Left lung (tissue), 14 donors: ENCODE data around the gene MAP1A. TPM values are rescaled to one million over a fixed set of nuclear protein-coding genes. Genes with fewer than 3 reads are reported as not detected.

Source experiments
- ATAC-seq: fragments of 200-7000 bp; cut with Tn5 transposase; one replicate; pipeline ENCODE4 v1.9.1; 2020; ENCODE audit warnings: moderate library complexity
- DNase-seq, 4 donors: peaks; one replicate each; pipeline ENCODE4 v3.0.0-alpha.2; 2013 to 2020
- H3K27ac ChIP-seq, 2 donors: fragments of 200-600 bp; sonication (generic) in 1 of 2; one replicate each; pipeline versions ENCODE4 v1.5.0 to v1.8.0; 2020 to 2021
- H3K27me3 ChIP-seq, 2 donors: fragments of 200-600 bp; sonication (generic) in 1 of 2; one replicate each; pipeline versions ENCODE4 v1.5.0 to v1.8.0; 2020 to 2021
- H3K36me3 ChIP-seq, 2 donors: fragments of 200-600 bp; sonication (generic) in 1 of 2; one replicate each; pipeline versions ENCODE4 v1.5.0 to v1.8.0; 2020 to 2021
- H3K4me1 ChIP-seq, 2 donors: fragments of 200-600 bp; one replicate each; pipeline ENCODE4 v1.8.0; 2021
- H3K4me3 ChIP-seq, 2 donors: fragments of 200-600 bp; sonication (generic) in 1 of 2; one replicate each; pipeline versions ENCODE4 v1.5.0 to v1.8.0; 2020 to 2021; ENCODE audit warnings: mild to moderate bottlenecking in 1 of 2
- H3K9me3 ChIP-seq, 2 donors: fragments of 200-600 bp; sonication (generic) in 1 of 2; one replicate each; pipeline versions ENCODE4 v1.5.0 to v1.8.0; 2020 to 2021
- intact Hi-C, 2 donors: fragments of 100-400 bp; cut with DNase I; formaldehyde crosslinking; loops; one replicate each; pipeline versions ENCODE4 v1.11.2 to v1.14.2; 2022
- long read RNA-seq, 12 donors: library from polyadenylated mRNA in 2 of 12; unstranded in 2 of 12; transcript quantifications; one replicate each; pipeline ENCODE4 v2.0.0 and lab custom pipeline, GENCODE V29; 2019 to 2026
- polyA plus RNA-seq, 6 donors: library from polyadenylated mRNA; unstranded; fragments of 120-200 nt; gene quantifications; one replicate each; pipeline ENCODE4 v1.2.1, GENCODE V29; 2013; ENCODE audit not compliant: insufficient read length in 6 of 6
- total RNA-seq, 2 donors: library from RNA; stranded (reverse); fragmentation: NEBNext Ultra II Directional; extraction: Animal tissue kit (Norgen Biotek cat#: 25700); gene quantifications; one replicate each; pipeline ENCODE4 v1.2.1, GENCODE V29; 2021
- TF ChIP-seq, protein P1 (sequence below), 2 donors: fragments of 200-600 bp; sonication (generic) in 1 of 2; IDR thresholded peaks; one replicate each; pipeline versions ENCODE4 v1.5.0 to v1.8.0; 2021; ENCODE audit warnings: antibody characterized with exemption in 2 of 2
- donor health status: DM: no; HTN: yes; CAD: no.
- donor health status: DM: no; HTN: no; CAD: no.

MAP1A gene
- total RNA-seq, result 10 to 100 TPM; 12.7 to 13.4 TPM
- polyA plus RNA-seq, result 1 to 10 TPM; 6.4 to 9.4 (median 8.5) TPM
- long read RNA-seq, donor 1, partial matches to known transcripts, result 10 of 10 reads
- long read RNA-seq, donor 1, other reads (novel, unspliced or antisense), result 0 of 10 reads
- long read RNA-seq, donor 2, result 0 reads
- long read RNA-seq, donor 3, result 0 reads
- long read RNA-seq, donor 4, partial matches to known transcripts, result 12 of 14 reads
- long read RNA-seq, donor 4, other reads (novel, unspliced or antisense), result 2 of 14 reads
- long read RNA-seq, donor 5, result 0 reads
- long read RNA-seq, donor 6, result 0 reads
- long read RNA-seq, donor 7, result 0 reads
- long read RNA-seq, donor 8, result 0 reads
- long read RNA-seq, donor 9, result 0 reads
- long read RNA-seq, donor 10, partial matches to known transcripts, result 8 of 9 reads
- long read RNA-seq, donor 10, other reads (novel, unspliced or antisense), result 1 of 9 reads
- long read RNA-seq, donor 11, result 0 reads
- long read RNA-seq, donor 12, result 0 reads

DNA sequence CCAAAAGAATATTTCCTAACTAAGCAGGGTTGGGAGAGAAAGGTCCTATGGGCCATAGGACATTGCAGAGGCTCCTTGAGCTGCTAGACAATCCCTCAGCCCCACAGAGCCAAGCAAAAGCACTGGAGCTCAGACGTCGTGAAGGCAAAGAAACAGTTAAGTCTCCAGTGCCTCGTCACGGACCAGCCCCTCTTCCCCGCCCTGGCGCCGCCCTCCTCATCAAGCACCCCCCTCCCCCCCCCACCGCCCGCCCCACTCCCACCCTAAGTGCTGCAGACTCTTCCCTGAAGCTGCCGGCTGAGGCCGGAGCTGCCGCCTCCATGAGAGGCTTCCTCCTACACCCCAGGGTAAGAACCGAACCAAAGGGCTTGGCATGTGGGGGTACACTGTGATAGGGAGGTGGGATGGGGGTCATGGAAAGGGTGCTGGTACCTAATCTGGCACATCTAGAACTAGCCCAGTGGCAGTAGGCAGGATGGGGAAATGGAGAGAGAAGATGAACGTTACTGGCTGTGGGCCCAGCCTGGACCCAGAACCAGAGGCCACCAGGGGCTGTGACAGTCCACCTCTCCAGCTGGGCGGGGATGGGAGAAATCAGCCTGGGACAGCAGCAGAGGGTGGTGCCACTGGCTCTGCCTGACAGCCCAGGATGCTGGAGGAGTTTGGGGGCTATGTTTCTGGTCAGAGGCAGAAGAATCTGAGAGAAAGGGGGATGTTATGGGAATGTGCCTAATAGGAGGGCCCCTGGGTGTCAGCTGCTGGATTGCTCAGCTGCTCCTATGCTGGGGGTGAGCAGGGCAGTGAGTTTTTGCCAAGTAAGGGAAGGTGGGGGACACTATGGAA, at the start of gene MAP1A:
Gene MAP1A, plus strand, starts transcription at position 255 of the 843 bp plus-strand sequence. CDS start 3,866 bp downstream, outside the sequence.
- Histone ChIP-seq H3K27ac (peak within 1 kb of the TSS in 1 of 2 donors; percentile 42), H3K4me1 (peaks cover 0 to 9% of the 10 kb centered on the region in 2 donors), H3K36me3 (no peaks in the 10 kb centered on the region), H3K27me3 (peaks cover 0 to 44% of the 10 kb centered on the region in 2 donors), H3K9me3 (no peaks in the 10 kb centered on the region), H3K4me3 (peak within 1 kb of the TSS; percentile 29 to 32)
- intact Hi-C loops, result no loop called here
- TF ChIP-seq, protein P1, sequence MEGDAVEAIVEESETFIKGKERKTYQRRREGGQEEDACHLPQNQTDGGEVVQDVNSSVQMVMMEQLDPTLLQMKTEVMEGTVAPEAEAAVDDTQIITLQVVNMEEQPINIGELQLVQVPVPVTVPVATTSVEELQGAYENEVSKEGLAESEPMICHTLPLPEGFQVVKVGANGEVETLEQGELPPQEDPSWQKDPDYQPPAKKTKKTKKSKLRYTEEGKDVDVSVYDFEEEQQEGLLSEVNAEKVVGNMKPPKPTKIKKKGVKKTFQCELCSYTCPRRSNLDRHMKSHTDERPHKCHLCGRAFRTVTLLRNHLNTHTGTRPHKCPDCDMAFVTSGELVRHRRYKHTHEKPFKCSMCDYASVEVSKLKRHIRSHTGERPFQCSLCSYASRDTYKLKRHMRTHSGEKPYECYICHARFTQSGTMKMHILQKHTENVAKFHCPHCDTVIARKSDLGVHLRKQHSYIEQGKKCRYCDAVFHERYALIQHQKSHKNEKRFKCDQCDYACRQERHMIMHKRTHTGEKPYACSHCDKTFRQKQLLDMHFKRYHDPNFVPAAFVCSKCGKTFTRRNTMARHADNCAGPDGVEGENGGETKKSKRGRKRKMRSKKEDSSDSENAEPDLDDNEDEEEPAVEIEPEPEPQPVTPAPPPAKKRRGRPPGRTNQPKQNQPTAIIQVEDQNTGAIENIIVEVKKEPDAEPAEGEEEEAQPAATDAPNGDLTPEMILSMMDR (IDR thresholded peaks at IDR 0.05), result no peak
- DNase-seq (peak in 2 of 4 donors; percentile 50 to 74), ATAC-seq (peak; percentile 72)

DNA sequence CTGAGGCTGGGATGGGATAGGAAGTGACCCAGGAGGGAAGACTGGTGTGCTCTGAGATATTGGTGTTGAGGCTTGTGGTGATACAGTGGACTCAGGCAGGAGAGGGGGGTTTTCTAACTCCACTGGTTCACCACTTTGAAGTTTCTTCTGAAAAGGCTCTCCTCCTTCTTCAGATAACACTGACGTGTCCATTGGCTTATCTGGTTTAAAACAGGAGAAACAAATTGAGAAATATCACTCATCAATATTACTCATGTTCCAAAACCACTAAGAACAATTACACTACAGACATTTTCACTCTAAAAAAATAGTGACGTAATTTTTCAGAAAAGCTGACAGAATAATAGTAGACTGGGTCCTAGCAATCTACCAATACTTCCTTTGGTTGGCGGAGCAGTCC, 47.5 kb upstream of the MAP1A start:
- H3K27ac ChIP-seq, result no peak overlapping the region
- peaks cover 0 to 67% of the 10 kb centered on the region in 2 donors for H3K36me3 ChIP-seq
- intact Hi-C loops, result no loop called here
- DNase-seq (no peak), ATAC-seq (no peak)
- H3K27me3 ChIP-seq, result no peaks in the 10 kb centered on the region
- H3K4me3 ChIP-seq, result no peak overlapping the region
- H3K9me3 ChIP-seq, result no peaks in the 10 kb centered on the region
- H3K4me1 ChIP-seq, result no peaks in the 10 kb centered on the region
- TF ChIP-seq, protein P1 (IDR thresholded peaks at IDR 0.05), result no peak

DNA sequence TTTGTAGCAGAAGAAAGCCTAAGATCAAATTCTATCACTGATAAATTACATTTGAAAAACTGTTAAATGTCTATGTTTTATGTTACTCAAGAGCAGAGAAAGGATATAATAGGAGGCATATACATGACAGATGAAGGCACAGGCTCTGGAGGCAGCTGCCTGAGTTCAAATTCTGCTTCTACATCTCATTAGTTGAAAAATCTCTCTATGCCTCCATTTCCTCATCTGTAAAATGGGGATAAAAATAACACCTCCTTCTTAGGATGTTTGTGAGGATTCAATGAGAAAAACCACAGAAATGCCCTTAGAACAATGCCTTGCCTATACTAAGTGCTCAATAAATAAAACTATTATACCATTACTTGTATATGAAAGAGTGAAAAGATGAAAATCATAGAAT, 45.4 kb upstream of the MAP1A start:
- Histone ChIP-seq H3K36me3 (peaks cover 0 to 82% of the 10 kb centered on the region in 2 donors), H3K9me3 (no peaks in the 10 kb centered on the region), H3K27ac (no peak overlapping the region), H3K27me3 (no peaks in the 10 kb centered on the region), H3K4me1 (no peaks in the 10 kb centered on the region), H3K4me3 (no peak overlapping the region)
- intact Hi-C loops, result no loop called here
- DNase-seq, result no peak
- no peak for ATAC-seq
- TF ChIP-seq, protein P1 (IDR thresholded peaks at IDR 0.05), result no peak

DNA sequence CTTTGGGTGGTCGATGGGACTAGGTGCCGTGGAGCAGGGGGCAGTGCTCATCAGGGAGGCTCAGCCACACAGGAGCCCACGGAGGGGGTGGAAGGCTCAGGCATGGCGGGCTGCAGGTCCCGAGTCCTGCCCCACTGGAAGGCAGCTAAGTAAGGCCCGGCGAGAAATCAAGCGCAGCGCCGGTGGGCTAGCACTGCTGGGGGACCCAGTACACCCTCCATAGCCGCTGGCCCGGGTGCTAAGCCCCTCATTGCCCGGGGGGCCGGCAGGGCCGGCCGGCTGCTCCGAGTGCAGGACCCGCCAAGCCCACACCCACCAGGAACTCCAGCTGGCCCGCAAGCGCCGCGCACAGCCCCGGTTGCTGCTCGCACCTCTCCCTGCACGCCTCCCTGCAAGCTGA, 43.5 kb upstream of the MAP1A start:
- Histone ChIP-seq H3K4me3 (no peak overlapping the region), H3K4me1 (no peaks in the 10 kb centered on the region), H3K27me3 (no peaks in the 10 kb centered on the region), H3K27ac (no peak overlapping the region), H3K36me3 (peaks cover 0 to 84% of the 10 kb centered on the region in 2 donors), H3K9me3 (no peaks in the 10 kb centered on the region)
- TF ChIP-seq, protein P1 (IDR thresholded peaks at IDR 0.05), result no peak
- ATAC-seq (no peak), DNase-seq (no peak)
- intact Hi-C loops, result no loop called here
